ENCODE results near the gene ANKRD33B. TPM values are rescaled to one million over a fixed set of nuclear protein-coding genes. Genes with fewer than 3 reads are reported as not detected.

ANKRD33B gene
- total and polyA plus RNA-seq, 9 of the 15 experiments (the other 6 are each of a cell fraction or from before 2014, with no cell fraction given) = 0.10 to 1.7 (median 0.40) TPM

GRCh38 chr5:10629682-10630081, 65.8 kb downstream of the ANKRD33B start:
- Histone ChIP-seq H3K9ac (ENCODE audit: insufficient read depth in 1 of 2, low read depth in 2 of 2, low read length in 2 of 2) (no peak overlapping the region), H3K9me3 (replicated peaks; ENCODE audit: control insufficient read depth, insufficient read depth, low read depth, low read length) (no peaks in the 10 kb centered on the region), H3K36me3 (ENCODE audit: control insufficient read depth, insufficient read depth, low read length) (no peaks in the 10 kb centered on the region), H3K9me1 (ENCODE audit: control insufficient read depth, insufficient read depth, low read length) (peaks cover 3% of the 10 kb centered on the region), H4K20me1 (replicated peaks; ENCODE audit: control insufficient read depth, insufficient read depth, low read length) (no peaks in the 10 kb centered on the region), H3K4me1 (replicated peaks in 1 of 2; ENCODE audit: control insufficient read depth in 2 of 2, insufficient read depth in 2 of 2, low read length in 2 of 2) (peaks cover 3 to 15% of the 10 kb centered on the region in 2 experiments; a peak in 3 of 5 replicates), H3K27ac (ENCODE audit: extremely low read depth, low read depth, low read length) (no peak overlapping the region), H3K4me3 (no peak overlapping the region), H3K4me2 (ENCODE audit: insufficient read depth, low read length) (no peak overlapping the region), H2AFZ (ENCODE audit: low read depth, low read length) (no peak overlapping the region), H3K79me2 (ENCODE audit: control insufficient read depth, insufficient read depth, low read length) (no peaks in the 10 kb centered on the region), H3K27me3 (ENCODE audit: control insufficient read depth in 2 of 2, insufficient read depth in 2 of 2, low read length in 2 of 2) (peaks cover 22 to 48% of the 10 kb centered on the region in 2 experiments)
- ChIA-PET CTCF (ENCODE audit: low intra/inter-chr PET ratio) (interaction anchor here (3.5 kb wide), 1 partner anchor 177 kb away, joined by 69 read pairs; no protein-coding TSS in a partner anchor), POLR2A (interaction anchor here (0.9 kb wide), 1 partner anchor 88 kb away, joined by 4 read pairs; no protein-coding TSS in a partner anchor)
- DNase-seq (ENCODE audit: extremely low read depth in 1 of 4, low spot score in 3 of 4) (no peak), FAIRE-seq (no peak), ATAC-seq (no peak)
- in situ Hi-C loops (cut with MboI) (loop anchor here (5.0 kb wide), 1 partner anchor 177 kb away; no protein-coding TSS in a partner anchor), intact Hi-C loops (cut with micrococcal nuclease) (no loop called here)
- 24% methylated on average over 5 of the region's 5 CpGs for WGBS (ENCODE audit: insufficient coverage, low coverage, missing lambda C conversion rate)
- no TSS peak for BruUV-seq (replicated peaks)
- no peak for TF ChIP-seq GTF2F1 (IDR thresholded peaks at IDR 0.05; ENCODE audit: low read depth, low read length)

- no peaks in the 10 kb centered on the region for H3K79me2 ChIP-seq (ENCODE audit: control insufficient read depth, insufficient read depth, low read length)
- no peak for ATAC-seq
- no TSS peak for BruUV-seq (replicated peaks)
- H4K20me1 ChIP-seq (replicated peaks; ENCODE audit: control insufficient read depth, insufficient read depth, low read length) = no peaks in the 10 kb centered on the region
- peaks cover 3% of the 10 kb centered on the region for H3K9me1 ChIP-seq (ENCODE audit: control insufficient read depth, insufficient read depth, low read length)
- in situ Hi-C loops (cut with MboI) = no loop called here
- DNase-seq (ENCODE audit: extremely low read depth in 1 of 4, low spot score in 3 of 4) = no peak
- H3K4me3 ChIP-seq = no peak overlapping the region
- intact Hi-C loops (cut with micrococcal nuclease) = no loop called here
- H3K27ac ChIP-seq (ENCODE audit: extremely low read depth, low read depth, low read length) = no peak overlapping the region
- no peaks in the 10 kb centered on the region for H3K36me3 ChIP-seq (ENCODE audit: control insufficient read depth, insufficient read depth, low read length)
- no peaks in the 10 kb centered on the region for H3K9me3 ChIP-seq (replicated peaks; ENCODE audit: control insufficient read depth, insufficient read depth, low read depth, low read length)
- 25% methylated on average over 5 of the region's 5 CpGs for WGBS (ENCODE audit: insufficient coverage, low coverage, missing lambda C conversion rate)
- ChIA-PET POLR2A (no interaction called here), CTCF (ENCODE audit: low intra/inter-chr PET ratio) (interaction anchor here (1.0 kb wide), 1 partner anchor 178 kb away, joined by 4 read pairs; no protein-coding TSS in a partner anchor)
- peaks cover 3 to 15% of the 10 kb centered on the region in 2 experiments; a peak in 3 of 5 replicates for H3K4me1 ChIP-seq (replicated peaks in 1 of 2; ENCODE audit: control insufficient read depth in 2 of 2, insufficient read depth in 2 of 2, low read length in 2 of 2)
- no peak overlapping the region for H3K9ac ChIP-seq (ENCODE audit: insufficient read depth in 1 of 2, low read depth in 2 of 2, low read length in 2 of 2)
- FAIRE-seq = no peak
- no peak overlapping the region for H3K4me2 ChIP-seq (ENCODE audit: insufficient read depth, low read length)
- peaks cover 24 to 53% of the 10 kb centered on the region in 2 experiments for H3K27me3 ChIP-seq (ENCODE audit: control insufficient read depth in 2 of 2, insufficient read depth in 2 of 2, low read length in 2 of 2)
- H2AFZ ChIP-seq (ENCODE audit: low read depth, low read length) = no peak overlapping the region
- no peak for TF ChIP-seq TAF7 (tag; IDR thresholded peaks at IDR 0.05)
- no peak for TF ChIP-seq RBFOX2 (IDR thresholded peaks at IDR 0.05; ENCODE audit: low read depth, low read length)
- TF ChIP-seq JUN (IDR thresholded peaks at IDR 0.05; ENCODE audit: borderline replicate concordance, low read depth, low read length) = no peak
- TF ChIP-seq JUN (CRISPR knock-in tag; IDR thresholded peaks at IDR 0.05; ENCODE audit: borderline replicate concordance) = no peak
- TF ChIP-seq FOXK1 (CRISPR knock-in tag; IDR thresholded peaks at IDR 0.05; ENCODE audit: borderline replicate concordance) = no peak
- no peak for TF ChIP-seq PBX2 (CRISPR knock-in tag; IDR thresholded peaks at IDR 0.05; ENCODE audit: low read depth)
- TF ChIP-seq PBX2 (tag; conservative IDR thresholded peaks at IDR 0.05; ENCODE audit: low read depth) = no peak
- no peak for TF ChIP-seq ZNF668 (CRISPR knock-in tag; IDR thresholded peaks at IDR 0.05)
- no peak for TF ChIP-seq RFX7 (CRISPR knock-in tag; IDR thresholded peaks at IDR 0.05)
- no peak for TF ChIP-seq THAP12 (CRISPR knock-in tag; IDR thresholded peaks at IDR 0.05)
These were observed 66.3 kb downstream of the ANKRD33B start for GRCh38 chr5:10630126-10630525.

Data from K562 (cell line).